ENCODE results near the gene MTMR1.
A peak's percentile ranks its signal among the peaks of the same experiment; 100 is the strongest.

Gene MTMR1

GRCh38 chrX:150696866-150697265 lies 3.7 kb downstream of the MTMR1 start:
- no peak for DNase-seq (ENCODE audit: low read depth in 2 of 2)

GRCh38 chrX:150697641-150698040 lies 4.4 kb downstream of the MTMR1 start:
- no peak for DNase-seq (ENCODE audit: low read depth in 2 of 2)

GRCh38 chrX:150698981-150699380 lies 5.8 kb downstream of the MTMR1 start:
- DNase-seq (ENCODE audit: low read depth in 2 of 2) = no peak

- DNase-seq (ENCODE audit: low read depth in 2 of 2) = no peak
Observed at GRCh38 chrX:150700107-150700506, 6.9 kb downstream of the MTMR1 start.

- no peak for DNase-seq (ENCODE audit: low read depth in 2 of 2)
Observed at GRCh38 chrX:150701377-150701776, 8.2 kb downstream of the MTMR1 start.

GRCh38 chrX:150702966-150703694 lies 9.9 kb downstream of the MTMR1 start:
- DNase-seq (ENCODE audit: low read depth in 2 of 2) = no peak

GRCh38 chrX:150703695-150703974 lies 10.4 kb downstream of the MTMR1 start:
- no peak for DNase-seq (ENCODE audit: low read depth in 2 of 2)

- DNase-seq (ENCODE audit: low read depth in 2 of 2) = no peak
Observed at GRCh38 chrX:150704030-150704613, 10.9 kb downstream of the MTMR1 start.

GRCh38 chrX:150712619-150713018 lies 19.4 kb downstream of the MTMR1 start:
- DNase-seq (ENCODE audit: low read depth in 2 of 2) = no peak

GRCh38 chrX:150715184-150715583 lies 22.0 kb downstream of the MTMR1 start:
- DNase-seq (ENCODE audit: low read depth in 2 of 2) = no peak

- no peak for DNase-seq (ENCODE audit: low read depth in 2 of 2)
Observed at GRCh38 chrX:150719621-150720020, 26.4 kb downstream of the MTMR1 start.

- DNase-seq (ENCODE audit: low read depth in 2 of 2) = no peak
Observed at GRCh38 chrX:150729956-150730355, 36.8 kb downstream of the MTMR1 start.

GRCh38 chrX:150730719-150731118 lies 37.5 kb downstream of the MTMR1 start:
- no peak for DNase-seq (ENCODE audit: low read depth in 2 of 2)

GRCh38 chrX:150731795-150732194 lies 38.6 kb downstream of the MTMR1 start:
- peak in 1 of 2 donors; percentile 17 for DNase-seq (ENCODE audit: low read depth in 2 of 2)

GRCh38 chrX:150736475-150736874 lies 43.3 kb downstream of the MTMR1 start:
- no peak for DNase-seq (ENCODE audit: low read depth in 2 of 2)

- no peak for DNase-seq (ENCODE audit: low read depth in 2 of 2)
Observed at GRCh38 chrX:150752124-150752523, 58.9 kb downstream of the MTMR1 start.

- DNase-seq (ENCODE audit: low read depth in 2 of 2) = no peak
Observed at GRCh38 chrX:150753357-150753756, 60.2 kb downstream of the MTMR1 start.

- DNase-seq (ENCODE audit: low read depth in 2 of 2) = no peak
Observed at GRCh38 chrX:150753968-150754367, 60.8 kb downstream of the MTMR1 start.

- DNase-seq (ENCODE audit: low read depth in 2 of 2) = no peak
Observed at GRCh38 chrX:150757371-150757770, 64.2 kb downstream of the MTMR1 start.

- DNase-seq (ENCODE audit: low read depth in 2 of 2) = no peak
Observed at GRCh38 chrX:150759568-150760416, 66.6 kb downstream of the MTMR1 start.

- DNase-seq (ENCODE audit: low read depth in 2 of 2) = no peak
Observed at GRCh38 chrX:150761176-150761818, 68.1 kb downstream of the MTMR1 start.

- DNase-seq (ENCODE audit: low read depth in 2 of 2) = no peak
Observed at GRCh38 chrX:150761819-150762216, 68.6 kb downstream of the MTMR1 start.

All from stimulated activated CD4-positive, alpha-beta T cell treated with anti-CD3 and anti-CD28 coated beads, Interleukin-1b, Interleukin-23, amount 100 ng/mL, for 1 hour (primary cell).